ENCODE data around the gene TMEM167A.

- TF ChIP-seq, protein P1, sequence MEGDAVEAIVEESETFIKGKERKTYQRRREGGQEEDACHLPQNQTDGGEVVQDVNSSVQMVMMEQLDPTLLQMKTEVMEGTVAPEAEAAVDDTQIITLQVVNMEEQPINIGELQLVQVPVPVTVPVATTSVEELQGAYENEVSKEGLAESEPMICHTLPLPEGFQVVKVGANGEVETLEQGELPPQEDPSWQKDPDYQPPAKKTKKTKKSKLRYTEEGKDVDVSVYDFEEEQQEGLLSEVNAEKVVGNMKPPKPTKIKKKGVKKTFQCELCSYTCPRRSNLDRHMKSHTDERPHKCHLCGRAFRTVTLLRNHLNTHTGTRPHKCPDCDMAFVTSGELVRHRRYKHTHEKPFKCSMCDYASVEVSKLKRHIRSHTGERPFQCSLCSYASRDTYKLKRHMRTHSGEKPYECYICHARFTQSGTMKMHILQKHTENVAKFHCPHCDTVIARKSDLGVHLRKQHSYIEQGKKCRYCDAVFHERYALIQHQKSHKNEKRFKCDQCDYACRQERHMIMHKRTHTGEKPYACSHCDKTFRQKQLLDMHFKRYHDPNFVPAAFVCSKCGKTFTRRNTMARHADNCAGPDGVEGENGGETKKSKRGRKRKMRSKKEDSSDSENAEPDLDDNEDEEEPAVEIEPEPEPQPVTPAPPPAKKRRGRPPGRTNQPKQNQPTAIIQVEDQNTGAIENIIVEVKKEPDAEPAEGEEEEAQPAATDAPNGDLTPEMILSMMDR (IDR thresholded peaks at IDR 0.05; ENCODE audit: insufficient read depth, low read length): no peak
- TF ChIP-seq, protein P2, sequence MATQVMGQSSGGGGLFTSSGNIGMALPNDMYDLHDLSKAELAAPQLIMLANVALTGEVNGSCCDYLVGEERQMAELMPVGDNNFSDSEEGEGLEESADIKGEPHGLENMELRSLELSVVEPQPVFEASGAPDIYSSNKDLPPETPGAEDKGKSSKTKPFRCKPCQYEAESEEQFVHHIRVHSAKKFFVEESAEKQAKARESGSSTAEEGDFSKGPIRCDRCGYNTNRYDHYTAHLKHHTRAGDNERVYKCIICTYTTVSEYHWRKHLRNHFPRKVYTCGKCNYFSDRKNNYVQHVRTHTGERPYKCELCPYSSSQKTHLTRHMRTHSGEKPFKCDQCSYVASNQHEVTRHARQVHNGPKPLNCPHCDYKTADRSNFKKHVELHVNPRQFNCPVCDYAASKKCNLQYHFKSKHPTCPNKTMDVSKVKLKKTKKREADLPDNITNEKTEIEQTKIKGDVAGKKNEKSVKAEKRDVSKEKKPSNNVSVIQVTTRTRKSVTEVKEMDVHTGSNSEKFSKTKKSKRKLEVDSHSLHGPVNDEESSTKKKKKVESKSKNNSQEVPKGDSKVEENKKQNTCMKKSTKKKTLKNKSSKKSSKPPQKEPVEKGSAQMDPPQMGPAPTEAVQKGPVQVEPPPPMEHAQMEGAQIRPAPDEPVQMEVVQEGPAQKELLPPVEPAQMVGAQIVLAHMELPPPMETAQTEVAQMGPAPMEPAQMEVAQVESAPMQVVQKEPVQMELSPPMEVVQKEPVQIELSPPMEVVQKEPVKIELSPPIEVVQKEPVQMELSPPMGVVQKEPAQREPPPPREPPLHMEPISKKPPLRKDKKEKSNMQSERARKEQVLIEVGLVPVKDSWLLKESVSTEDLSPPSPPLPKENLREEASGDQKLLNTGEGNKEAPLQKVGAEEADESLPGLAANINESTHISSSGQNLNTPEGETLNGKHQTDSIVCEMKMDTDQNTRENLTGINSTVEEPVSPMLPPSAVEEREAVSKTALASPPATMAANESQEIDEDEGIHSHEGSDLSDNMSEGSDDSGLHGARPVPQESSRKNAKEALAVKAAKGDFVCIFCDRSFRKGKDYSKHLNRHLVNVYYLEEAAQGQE (IDR thresholded peaks at IDR 0.05; ENCODE audit: insufficient replicate concordance, low read depth): no peak
- TF ChIP-seq POLR2AphosphoS5 (IDR thresholded peaks at IDR 0.05; ENCODE audit: low read depth): no peak
- TF ChIP-seq GABPA (IDR thresholded peaks at IDR 0.05; ENCODE audit: low read depth): no peak
These were observed 38.3 kb downstream of the TMEM167A start for GRCh38 chr5:83038924-83039323.
